HL-60/S4 (cell line): ENCODE results near the gene C10orf90.

Source experiments
- in situ Hi-C: fragments of 300-500 bp; cut with MboI; formaldehyde crosslinking; loops from 2 replicates; pipeline ENCODE4 v1.14.3; 2022; ENCODE audit warnings: low sequenced_read_pairs

C10orf90 gene

DNA sequence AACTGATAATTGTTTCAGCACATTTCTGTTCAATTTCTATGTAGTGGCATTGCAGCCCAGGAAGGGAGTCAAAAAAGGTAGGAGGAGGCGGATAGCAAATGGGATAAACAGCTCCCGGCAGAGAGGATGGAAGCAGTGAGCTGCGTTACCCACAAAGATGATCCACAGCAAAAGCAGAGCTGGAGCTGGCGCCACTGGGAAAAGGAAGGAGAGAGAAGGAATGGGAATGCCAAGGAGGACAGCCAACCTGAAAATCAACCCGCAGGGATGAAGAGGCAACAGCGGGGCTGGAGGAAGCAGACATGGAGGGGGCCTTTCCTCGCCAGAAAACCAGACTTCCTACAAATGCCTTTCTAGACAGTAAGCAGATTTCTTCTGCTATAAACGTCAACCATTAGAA lies 199.5 kb downstream of the C10orf90 start:
- in situ Hi-C loops, result no loop called here

DNA sequence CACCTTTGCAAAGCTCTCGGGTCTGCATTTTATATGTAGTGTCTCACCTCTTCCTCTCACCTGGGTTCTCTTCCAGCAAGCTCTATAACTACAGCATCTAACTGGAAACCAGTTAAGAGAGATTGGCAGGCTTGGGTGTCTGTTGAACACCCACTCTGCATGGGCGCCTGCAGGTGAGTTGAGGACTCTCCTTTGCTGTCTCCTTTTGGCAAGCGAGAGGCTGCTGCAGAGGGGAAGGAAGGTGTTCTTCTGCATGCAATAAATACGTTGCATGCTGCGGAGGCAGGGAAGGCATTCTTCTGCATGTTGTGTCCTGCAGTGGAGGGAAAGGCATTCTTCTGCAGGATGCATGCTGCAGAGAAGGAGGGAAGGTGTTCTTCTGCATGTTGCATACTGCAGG lies 200.8 kb downstream of the C10orf90 start:
- in situ Hi-C loops, result no loop called here

DNA sequence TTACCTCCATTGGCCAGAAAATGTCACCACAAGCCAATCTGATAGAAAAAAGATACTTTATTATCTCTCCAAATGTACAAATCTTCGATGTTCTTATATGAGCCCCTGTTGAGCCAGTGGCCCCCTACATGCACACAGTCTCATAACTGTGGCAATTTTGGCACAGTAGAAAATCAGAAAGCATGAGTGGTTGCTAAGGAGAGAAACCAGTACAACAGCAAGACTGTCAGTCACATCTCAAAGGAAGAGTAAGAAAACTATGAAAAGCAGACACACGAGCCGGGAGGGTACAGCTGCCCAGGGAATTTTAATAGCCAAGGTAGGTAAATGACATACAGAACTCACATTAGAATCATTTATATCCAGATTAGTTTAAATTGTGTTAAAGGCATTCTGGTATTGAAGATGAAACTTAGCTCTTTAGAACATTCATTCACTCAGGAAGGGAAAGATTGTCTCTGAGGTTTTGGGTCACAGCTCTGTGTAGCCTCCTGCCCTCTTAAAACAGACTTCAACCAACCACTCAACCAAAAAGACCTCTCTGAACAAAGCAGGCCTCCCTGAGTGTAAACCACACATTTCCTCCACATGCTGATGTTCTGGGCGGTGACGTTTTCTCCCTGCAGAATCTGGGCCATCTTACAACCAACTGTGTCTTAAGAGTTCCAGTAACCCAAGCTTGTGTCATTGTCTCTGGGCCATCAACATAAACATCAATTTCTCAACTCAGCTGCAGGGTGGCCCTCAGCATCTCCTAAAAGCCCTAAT lies 201.4 kb downstream of the C10orf90 start:
- in situ Hi-C loops, result no loop called here

DNA sequence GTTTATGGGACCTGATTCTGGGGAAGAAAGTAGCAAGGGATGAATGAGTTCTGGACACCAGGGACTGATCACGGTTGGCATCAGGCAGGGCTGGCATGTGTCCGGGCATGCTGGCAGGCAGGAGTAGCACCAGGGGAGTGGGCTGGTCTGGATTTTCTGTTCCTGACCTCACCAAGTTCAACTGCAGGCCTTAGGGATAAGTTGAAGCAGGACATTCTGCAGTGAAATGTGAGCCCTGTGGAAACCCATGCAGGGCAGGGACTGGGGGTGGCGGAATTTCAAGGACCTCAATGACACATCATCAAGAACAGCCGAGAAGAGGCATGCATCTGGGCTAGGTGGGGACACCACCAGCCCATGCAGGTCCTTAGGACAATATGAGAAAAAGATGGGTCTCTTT lies 202.0 kb downstream of the C10orf90 start:
- in situ Hi-C loops, result no loop called here

DNA sequence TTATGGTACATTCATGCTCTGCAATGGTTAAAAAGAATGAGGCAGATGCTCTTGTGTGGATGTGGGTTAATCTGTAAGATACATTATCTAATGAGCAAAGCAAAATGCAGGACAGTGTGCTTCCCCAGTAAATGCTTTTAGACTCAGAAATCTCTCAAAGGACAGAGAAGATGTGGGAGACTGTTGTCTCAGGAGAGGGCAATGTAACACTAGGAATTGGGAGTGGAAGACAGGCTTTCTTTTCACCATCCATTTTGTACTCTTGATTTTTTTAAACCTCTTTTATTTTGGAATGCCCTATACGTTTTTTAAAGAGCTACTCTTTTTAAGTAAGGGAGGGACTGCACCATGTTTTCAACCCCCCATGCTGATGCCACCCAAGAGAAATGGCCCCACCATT lies 204.7 kb downstream of the C10orf90 start:
- in situ Hi-C loops, result no loop called here

DNA sequence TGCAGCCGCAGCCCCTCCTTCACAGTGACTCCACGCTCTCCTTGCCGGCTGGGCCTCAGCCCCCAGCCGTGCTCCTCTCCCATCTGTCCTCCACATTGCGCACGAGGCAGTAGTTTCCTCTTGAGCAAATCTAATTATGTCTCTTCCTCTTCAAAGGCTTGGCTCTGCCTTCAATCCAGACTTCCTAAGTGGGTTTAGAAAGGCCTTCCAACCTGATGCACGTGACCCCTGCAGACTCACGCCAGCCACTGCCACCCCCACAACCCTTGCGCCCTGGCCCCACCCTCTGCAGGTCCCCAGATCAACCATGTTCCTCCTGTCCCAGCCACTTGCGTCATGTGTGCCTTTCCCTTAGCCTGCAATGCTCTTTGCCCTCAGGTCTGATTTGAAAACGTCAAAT lies 207.2 kb downstream of the C10orf90 start:
- in situ Hi-C loops, result no loop called here

DNA sequence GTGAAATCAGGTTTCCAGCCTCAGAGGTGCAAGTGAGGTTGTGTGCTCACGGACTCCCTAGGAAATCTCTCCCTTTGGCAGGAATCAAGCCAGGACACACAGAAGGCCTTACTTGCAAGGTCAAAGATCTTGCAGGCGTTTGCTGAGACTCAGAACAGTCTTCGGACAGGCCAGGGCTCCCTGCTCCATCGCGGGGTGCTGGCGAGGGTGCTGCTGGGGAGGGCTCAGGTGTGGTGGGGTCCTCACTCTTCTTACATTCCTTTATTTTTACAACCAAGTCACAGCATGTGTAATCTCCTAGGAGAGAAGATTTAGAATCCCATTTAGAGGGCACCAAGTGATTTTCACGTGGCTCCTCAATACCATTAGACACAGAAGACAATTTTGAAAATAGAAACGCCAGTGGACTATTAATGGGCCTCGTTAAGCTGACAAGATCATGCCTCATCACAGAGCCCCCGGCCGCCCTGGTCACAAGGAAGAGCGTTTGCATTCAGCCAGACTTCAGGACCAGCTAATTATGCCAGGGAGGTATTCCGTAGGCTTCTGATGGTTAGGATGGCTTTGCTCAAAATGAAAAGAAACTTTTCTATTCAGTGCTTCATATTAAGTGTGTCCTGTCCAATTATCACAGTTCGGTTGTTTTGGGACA lies 209.1 kb downstream of the C10orf90 start:
- in situ Hi-C loops, result no loop called here

DNA sequence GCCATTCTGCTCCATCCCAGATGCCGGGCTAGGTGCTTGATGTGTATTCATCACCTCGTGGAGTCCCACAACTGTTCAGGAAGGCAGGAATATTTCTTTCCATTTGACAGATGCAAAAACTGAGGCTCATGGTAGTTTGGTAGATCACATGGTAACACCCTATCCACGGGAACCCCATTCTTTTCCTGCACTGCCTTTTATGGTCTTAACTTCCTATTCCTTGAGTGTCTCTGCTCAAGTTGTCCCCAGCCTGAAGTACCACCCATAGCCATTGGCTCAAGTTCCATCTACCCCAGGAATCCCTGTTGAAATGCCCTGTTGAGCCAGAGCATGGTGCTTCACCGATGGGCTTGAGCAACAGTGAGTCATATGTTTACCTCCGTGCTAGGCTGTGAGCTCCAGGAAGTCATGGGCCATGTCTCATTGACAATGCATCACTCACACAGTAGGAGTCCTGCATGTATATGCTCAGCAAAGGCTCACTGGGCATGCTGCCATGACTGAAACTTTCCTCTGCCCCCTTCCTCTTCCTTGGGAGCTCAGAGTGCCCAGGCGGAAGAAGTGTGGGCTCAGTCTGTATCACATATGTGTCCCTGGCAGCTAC lies 210.5 kb downstream of the C10orf90 start:
- in situ Hi-C loops, result no loop called here

DNA sequence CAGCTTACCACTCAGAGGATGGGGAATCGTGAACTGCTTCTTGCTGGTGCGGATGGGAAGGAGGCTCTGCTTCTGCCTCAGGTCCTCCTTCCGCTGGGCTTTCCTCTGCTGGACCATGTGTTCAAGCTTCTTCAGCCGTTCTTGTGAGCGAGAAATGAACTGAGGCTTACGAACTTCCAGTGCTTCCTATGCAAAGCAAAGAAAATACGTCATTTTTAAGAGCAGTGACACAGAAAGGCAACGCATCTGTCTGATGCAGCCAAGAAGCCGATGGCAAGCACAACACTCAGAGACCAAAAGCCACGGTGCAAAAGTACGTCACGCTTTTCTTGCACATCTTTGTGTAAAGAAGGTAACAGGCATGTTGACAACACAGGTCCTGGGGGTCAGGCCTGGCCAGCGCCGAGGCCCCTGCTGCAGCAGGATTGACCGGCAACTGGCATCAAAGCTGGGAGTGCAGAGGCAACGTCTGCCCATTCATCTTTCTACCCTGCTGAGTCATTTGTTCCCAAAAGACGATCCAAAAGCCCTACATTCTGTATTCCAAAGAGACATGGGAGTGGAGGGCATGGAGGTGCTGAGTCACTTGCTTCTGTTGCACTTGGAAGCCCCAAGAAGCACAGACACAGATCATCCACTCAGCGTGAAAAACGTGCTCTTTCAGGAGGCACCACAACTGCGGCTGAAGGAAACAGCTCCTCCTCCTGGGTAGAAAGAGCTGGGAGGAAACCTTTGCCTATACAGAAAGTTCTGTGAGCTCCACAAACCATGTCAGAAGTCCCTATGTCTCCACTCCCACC lies 211.3 kb downstream of the C10orf90 start:
- in situ Hi-C loops, result no loop called here

DNA sequence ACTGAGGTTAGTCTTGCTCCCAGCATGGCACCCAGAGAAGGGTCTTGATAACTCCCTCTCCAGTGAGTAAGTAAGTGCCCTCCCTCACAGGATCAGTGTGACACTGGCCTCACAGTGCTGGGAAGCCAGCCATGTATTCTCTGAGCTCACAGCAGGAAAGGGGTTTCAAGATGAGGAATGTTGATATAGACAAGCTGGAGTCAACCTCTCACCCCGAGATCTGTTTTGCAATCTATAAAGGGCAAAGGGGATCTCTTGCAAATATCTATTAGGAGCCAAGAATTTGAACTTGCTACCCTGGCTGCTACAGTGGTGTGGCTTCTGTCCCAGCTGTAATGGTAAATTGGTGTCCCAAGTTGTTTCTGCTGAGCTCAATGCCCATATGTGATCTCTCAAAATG lies 212.0 kb downstream of the C10orf90 start:
- in situ Hi-C loops, result no loop called here

DNA sequence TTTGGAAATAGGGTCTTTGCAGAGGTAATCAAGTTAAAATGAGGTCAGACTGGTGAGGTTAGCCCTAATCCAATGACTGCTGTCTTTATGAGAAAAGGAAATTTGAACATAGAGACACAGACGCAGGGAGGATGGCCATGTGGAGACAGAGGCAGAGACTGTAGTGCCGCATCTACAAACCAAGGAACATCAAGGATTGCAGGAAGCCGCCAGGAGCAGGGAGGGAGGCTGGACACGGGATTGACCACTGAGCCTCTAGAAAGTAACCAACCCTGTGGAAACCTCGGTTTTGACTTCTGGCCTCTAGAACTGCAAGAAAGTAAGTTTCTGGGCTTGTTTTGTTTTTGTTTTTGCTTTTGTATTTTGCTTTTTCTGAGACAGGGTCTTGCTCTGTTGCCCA lies 213.9 kb downstream of the C10orf90 start:
- in situ Hi-C loops, result no loop called here

DNA sequence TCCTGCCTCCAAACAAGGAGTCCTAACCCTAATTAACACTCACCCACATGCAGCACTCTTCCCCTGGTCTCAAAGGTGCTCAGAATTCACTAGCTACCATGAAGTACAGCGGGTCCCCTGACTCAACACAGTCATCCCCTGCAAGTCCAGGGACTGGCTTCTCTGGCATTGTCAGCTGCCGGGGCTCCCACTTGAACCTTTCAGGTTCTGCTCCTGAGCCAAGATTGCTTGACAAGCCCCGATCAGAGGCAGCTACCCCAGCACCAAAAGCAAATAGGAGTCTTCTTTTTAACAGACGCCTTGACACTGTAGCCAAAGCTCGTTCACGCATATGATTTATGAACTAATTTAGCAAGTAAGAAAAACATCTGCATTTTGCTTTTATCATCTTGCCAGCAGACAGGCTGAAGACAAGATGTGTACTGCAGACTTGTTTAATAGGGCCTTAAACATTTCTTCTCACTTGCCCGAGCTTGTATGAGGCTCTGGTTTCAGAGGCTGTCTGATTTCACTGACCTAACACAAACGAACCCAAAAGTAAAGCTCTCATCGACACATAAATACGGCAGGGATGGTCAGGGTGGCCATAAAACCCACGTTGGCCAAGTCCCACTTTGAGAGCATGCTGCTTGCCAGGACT lies 214.6 kb downstream of the C10orf90 start:
- in situ Hi-C loops, result no loop called here

DNA sequence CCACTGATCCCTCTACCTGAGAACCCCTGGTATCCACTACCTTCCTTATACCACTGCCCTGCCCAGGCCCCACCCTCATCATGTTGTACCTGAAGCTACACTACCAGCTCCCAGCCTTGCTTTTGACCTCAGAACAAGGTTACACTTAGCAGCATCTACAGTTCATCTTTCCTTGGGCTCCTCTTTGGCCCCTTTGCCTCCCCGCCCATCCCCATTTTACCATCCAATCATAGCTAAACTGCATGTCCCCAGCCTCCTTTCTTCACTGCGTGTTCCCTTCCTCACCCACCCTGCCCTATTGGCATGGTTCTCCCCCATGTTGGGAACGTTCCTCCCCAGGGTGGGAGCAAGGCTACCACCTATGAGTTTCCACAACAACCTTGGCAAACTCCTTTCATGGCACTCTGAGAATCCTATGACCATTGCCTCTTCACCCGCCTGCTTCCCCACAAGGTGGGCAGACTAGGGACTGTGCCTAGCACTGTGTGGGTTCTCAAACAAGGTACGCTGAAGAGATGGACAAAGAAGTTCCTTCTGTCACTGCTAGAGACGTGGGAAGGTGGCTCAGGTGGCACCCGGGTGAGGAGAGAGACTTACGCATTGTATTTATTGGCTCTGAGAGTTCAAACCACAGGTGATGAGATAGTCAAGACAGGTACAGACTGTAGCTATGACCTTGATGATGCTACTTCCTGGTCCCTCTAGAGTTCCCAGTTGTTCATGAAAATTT lies 215.3 kb downstream of the C10orf90 start:
- in situ Hi-C loops, result no loop called here

DNA sequence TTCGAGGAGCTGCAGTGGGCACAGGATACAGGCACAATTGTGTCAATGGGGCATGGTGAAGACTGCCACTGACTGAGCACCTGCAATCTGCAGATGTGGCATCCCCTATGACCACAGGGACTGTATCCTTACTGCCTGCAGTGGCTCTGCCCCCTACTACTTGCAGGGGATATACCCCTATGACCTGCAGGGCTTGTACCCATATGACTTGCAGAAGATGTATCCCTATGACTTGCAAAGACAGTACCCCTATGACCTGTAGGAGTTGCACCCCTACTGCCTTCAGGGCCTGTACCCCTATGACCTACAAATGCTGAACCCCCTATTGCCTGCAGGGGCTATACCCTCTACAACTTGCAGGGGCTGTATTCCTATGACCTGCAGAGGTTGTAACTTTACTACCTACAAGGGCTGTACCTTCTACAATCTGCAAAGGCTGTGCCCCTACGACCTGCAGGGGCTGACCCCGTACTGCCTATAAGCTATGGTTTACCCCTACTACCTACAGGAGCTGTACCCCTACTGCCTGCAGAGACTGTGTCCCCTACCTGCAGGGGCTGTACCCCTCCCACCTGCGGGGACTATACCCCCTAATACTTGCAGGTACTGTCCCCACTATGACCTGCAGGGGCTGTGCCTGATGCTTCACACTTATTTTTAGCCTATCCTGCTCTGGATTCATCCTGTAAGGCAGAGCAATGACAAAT lies 216.3 kb downstream of the C10orf90 start:
- in situ Hi-C loops, result no loop called here

DNA sequence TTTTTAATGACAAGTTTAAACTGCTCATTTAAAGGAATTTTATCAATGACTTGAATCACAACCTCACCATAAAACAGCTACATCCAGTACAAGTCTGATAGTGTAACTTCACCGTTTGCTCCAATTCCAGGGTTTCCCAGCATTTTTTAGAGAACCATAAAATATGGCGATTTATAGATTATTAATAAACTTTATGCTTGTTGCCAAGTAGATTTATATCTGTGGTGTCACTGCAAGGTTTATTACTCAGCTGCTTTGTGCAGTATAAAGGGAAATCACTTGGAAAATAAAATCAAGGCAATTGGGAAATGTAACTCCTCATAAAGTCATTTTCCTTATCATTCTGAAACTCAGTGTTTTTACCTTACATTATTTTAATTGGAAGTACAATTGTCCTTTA lies 218.2 kb downstream of the C10orf90 start:
- in situ Hi-C loops, result no loop called here

DNA sequence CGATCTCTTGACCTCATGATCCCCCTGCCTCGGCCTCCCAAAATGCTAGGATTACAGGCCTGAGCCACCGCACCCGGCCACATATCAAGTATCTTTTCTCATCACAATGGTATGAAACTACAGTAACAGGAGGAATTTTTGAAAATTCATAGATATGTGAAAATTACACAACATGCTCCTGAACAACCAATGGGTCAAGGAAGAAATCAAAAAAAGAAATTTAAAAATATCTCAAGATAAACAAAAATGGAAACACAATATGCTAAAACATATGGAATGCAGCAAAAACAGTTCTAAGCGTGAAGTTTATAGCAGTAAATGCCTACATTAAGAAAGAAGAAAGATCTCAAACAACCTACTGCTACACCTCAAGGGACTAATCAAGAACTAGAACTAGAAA lies 222.4 kb downstream of the C10orf90 start:
- in situ Hi-C loops, result no loop called here

DNA sequence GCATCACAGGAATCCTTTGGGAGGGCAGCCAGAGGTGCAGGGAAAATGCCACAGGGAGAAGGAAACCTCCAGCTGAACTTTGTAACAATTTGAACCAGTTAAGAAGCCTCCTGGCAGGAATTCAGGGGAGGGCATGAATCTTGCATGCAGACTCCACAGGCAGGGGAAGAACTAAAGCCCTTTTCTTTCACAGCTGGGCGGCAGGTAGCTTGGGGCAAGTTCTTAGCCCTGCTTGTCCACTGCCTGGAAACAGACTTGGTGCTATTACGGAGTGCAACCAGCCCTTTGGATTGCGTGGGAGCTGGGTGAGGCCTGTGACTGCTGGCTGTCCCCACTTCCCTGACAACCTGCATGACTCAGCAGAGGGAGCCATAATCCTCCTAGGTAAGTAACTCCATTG lies 230.6 kb downstream of the C10orf90 start:
- in situ Hi-C loops, result no loop called here

DNA sequence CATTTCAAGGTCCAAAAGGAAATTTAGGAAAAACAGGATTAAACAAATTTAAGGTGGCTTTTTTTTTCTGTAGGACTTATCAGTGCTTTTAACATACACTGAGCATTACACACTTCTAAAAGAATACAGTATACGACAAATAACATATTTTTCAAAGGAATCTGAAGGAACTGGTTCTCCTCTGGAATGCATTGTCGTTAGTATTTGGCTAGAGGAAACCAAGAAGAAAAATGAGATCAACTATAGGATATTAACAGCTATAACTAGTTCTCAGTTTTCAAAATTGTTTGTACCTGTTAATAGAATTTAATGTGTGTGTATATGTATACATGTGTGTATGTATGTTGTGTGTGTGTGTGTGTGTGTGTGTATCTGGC lies 232.1 kb downstream of the C10orf90 start:
- in situ Hi-C loops, result no loop called here

DNA sequence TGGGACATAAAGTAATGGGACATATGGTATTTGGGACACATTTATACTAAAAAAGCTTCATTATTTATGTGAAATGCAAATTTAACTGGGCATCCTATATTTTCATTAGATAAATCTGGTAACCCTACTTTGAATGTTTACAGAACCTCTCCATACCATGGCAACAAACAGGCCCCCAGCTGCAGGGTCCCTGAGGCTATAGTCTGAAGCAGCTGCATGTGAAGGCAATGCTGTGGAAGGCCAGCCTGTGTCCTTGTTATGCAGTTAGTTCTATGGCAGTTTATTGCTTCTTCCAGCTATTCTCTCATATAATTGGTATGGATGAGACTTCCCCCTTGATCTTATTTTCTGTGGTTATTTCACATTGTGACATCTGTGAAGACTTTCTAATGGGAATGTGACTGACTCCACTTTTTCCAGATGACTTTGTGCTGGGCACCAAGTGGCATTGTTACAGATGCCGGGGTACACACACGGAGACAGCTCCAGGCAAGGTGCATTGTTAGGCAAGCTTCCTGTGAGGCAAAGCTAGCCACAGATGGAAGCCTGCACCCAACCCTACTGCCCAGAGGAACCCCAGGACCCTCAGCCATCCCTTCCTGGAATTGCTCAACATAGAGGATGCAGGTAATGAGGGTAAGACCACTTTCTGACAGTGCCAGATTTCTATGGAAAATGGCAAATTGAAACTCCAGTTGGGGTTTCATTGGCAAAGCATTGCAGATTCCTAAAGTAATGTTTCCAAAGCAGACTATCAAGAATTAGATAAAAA lies 232.7 kb downstream of the C10orf90 start:
- in situ Hi-C loops, result no loop called here
